OCI-LY1 (cell line): ENCODE data around the gene STAM2.

Experiments
- H2AFZ ChIP-seq: fragments of 200-600 bp; sonication (generic), shearing (Covaris generic); 2 replicates; pipeline ENCODE4 v1.6.0; 2014; ENCODE audit warnings: antibody characterized with exemption, mild to moderate bottlenecking, low read length
- H3F3A ChIP-seq: fragments of 200-600 bp; sonication (generic), shearing (Covaris generic); 2 replicates; pipeline ENCODE4 v1.6.0; 2014; ENCODE audit warnings: mild to moderate bottlenecking, antibody characterized with exemption, low read length, moderate library complexity; ENCODE audit not compliant: insufficient read depth
- H3K27ac ChIP-seq: fragments of 200-600 bp; sonication (generic); 2 replicates; pipeline ENCODE4 v1.5.1; 2014; ENCODE audit warnings: low read length, mixed run types, mild to moderate bottlenecking, low read depth; ENCODE audit not compliant: poor library complexity, severe bottlenecking
- H3K27me3 ChIP-seq: fragments of 200-600 bp; sonication (generic); 2 replicates; pipeline ENCODE4 v1.6.0; 2014; ENCODE audit warnings: antibody characterized with exemption, mild to moderate bottlenecking, low read length, moderate library complexity; ENCODE audit not compliant: insufficient read depth
- H3K36me3 ChIP-seq: fragments of 200-600 bp; sonication (generic); 2 replicates; pipeline ENCODE4 v1.6.1; 2014; ENCODE audit warnings: mild to moderate bottlenecking, antibody characterized with exemption, low read length, moderate library complexity, mixed read lengths; ENCODE audit not compliant: insufficient read depth
- H3K4me1 ChIP-seq: fragments of 200-600 bp; sonication (generic); 2 replicates; pipeline ENCODE4 v1.5.1; 2014; ENCODE audit warnings: mild to moderate bottlenecking, low read length, moderate library complexity; ENCODE audit not compliant: insufficient read depth, severe bottlenecking
- H3K4me2 ChIP-seq: fragments of 200-600 bp; sonication (generic), shearing (Covaris generic); 2 replicates; pipeline ENCODE4 v1.6.1; 2014; ENCODE audit warnings: low read length
- H3K4me3 ChIP-seq: fragments of 200-600 bp; sonication (generic); 2 replicates; pipeline ENCODE4 v1.5.1; 2014; ENCODE audit warnings: low read length, low read depth, mild to moderate bottlenecking, mixed read lengths; ENCODE audit not compliant: poor library complexity, severe bottlenecking
- H3K79me2 ChIP-seq: fragments of 200-600 bp; shearing (Covaris generic); 2 replicates; pipeline ENCODE4 v1.6.1; 2016; ENCODE audit warnings: mixed run types, low read length, mixed read lengths; ENCODE audit not compliant: insufficient read depth
- H3K9ac ChIP-seq: fragments of 200-600 bp; sonication (generic), shearing (Covaris generic); 2 replicates; pipeline ENCODE4 v1.6.1; 2014; ENCODE audit warnings: mild to moderate bottlenecking, low read length, mixed read lengths
- H3K9me2 ChIP-seq: fragments of 200-600 bp; sonication (generic), shearing (Covaris generic); 2 replicates; pipeline ENCODE4 v1.6.1; 2014; ENCODE audit warnings: low read depth, mild to moderate bottlenecking, low read length, mixed read lengths
- H3K9me3 ChIP-seq: fragments of 200-600 bp; shearing (Covaris generic); 2 replicates; pipeline ENCODE4 v1.6.1; 2014; ENCODE audit warnings: low read length, mixed read lengths
- H4K20me1 ChIP-seq: fragments of 200-600 bp; sonication (generic), shearing (Covaris generic); 2 replicates; pipeline ENCODE4 v1.6.0; 2016; ENCODE audit warnings: mild to moderate bottlenecking, low read length; ENCODE audit not compliant: insufficient read depth
- CTCF ChIP-seq: fragments of 200-600 bp; sonication (generic), shearing (Covaris generic); IDR thresholded peaks from 2 replicates; pipeline ENCODE4 v1.5.1; 2017; ENCODE audit warnings: mild to moderate bottlenecking, antibody characterized with exemption, low read length, moderate library complexity, mixed read lengths
- EZH2 ChIP-seq: fragments of 200-600 bp; sonication (generic), shearing (Covaris generic); IDR thresholded peaks from 2 replicates; pipeline ENCODE4 v1.8.0; 2017; ENCODE audit warnings: borderline replicate concordance, mixed run types, mild to moderate bottlenecking, antibody characterized with exemption, low read length, moderate library complexity, mixed read lengths

STAM2 gene

GRCh38 chr2:152072011-152072410 is 103.6 kb downstream of the STAM2 start:
- Histone ChIP-seq H3K4me2 (no peak overlapping the region), H3F3A (no peaks in the 10 kb centered on the region), H3K4me3 (no peak overlapping the region), H3K36me3 (no peaks in the 10 kb centered on the region), H3K27me3 (no peaks in the 10 kb centered on the region), H2AFZ (no peak overlapping the region), H3K9ac (no peak overlapping the region), H3K4me1 (no peaks in the 10 kb centered on the region), H3K27ac (no peak overlapping the region), H3K9me2 (no peaks in the 10 kb centered on the region), H4K20me1 (no peaks in the 10 kb centered on the region), H3K79me2 (no peaks in the 10 kb centered on the region), H3K9me3 (no peaks in the 10 kb centered on the region)
- TF ChIP-seq EZH2 (no peak), CTCF (no peak)

- no peak for TF ChIP-seq EZH2
- no peak for TF ChIP-seq CTCF
- Histone ChIP-seq H3K4me3 (no peak overlapping the region), H3K4me2 (no peak overlapping the region), H2AFZ (no peak overlapping the region), H3F3A (no peaks in the 10 kb centered on the region), H3K4me1 (no peaks in the 10 kb centered on the region), H3K79me2 (no peaks in the 10 kb centered on the region), H3K9me2 (no peaks in the 10 kb centered on the region), H3K27ac (no peak overlapping the region), H3K36me3 (no peaks in the 10 kb centered on the region), H4K20me1 (no peaks in the 10 kb centered on the region), H3K27me3 (no peaks in the 10 kb centered on the region), H3K9ac (no peak overlapping the region), H3K9me3 (no peaks in the 10 kb centered on the region)
These were observed 104.0 kb downstream of the STAM2 start for GRCh38 chr2:152071518-152071917.

- no peaks in the 10 kb centered on the region for H3K79me2 ChIP-seq
- H3K9me2 ChIP-seq: no peaks in the 10 kb centered on the region
- no peak overlapping the region for H2AFZ ChIP-seq
- H3F3A ChIP-seq: no peaks in the 10 kb centered on the region
- no peak overlapping the region for H3K9ac ChIP-seq
- no peaks in the 10 kb centered on the region for H3K9me3 ChIP-seq
- TF ChIP-seq CTCF (no peak), EZH2 (no peak)
- no peak overlapping the region for H3K27ac ChIP-seq
- H3K36me3 ChIP-seq: no peaks in the 10 kb centered on the region
- no peaks in the 10 kb centered on the region for H3K4me1 ChIP-seq
- no peak overlapping the region for H3K4me3 ChIP-seq
- no peaks in the 10 kb centered on the region for H3K27me3 ChIP-seq
- H3K4me2 ChIP-seq: no peak overlapping the region
- no peaks in the 10 kb centered on the region for H4K20me1 ChIP-seq
These were observed 104.5 kb downstream of the STAM2 start for GRCh38 chr2:152071092-152071491.
